H9 (cell line): ENCODE data around the gene C2orf66. TPM values are rescaled to one million over a fixed set of nuclear protein-coding genes. Genes with fewer than 3 reads are reported as not detected.

Source experiments
- DNase-seq: peaks from one replicate; pipeline ENCODE4 v3.0.0-alpha.2; 2017
- H2AFZ ChIP-seq: one replicate; pipeline ENCODE4 v1.6.1; 2013; ENCODE audit warnings: mild to moderate bottlenecking, low read length, control low read depth, moderate library complexity
- H2AK5ac ChIP-seq: 2 replicates; pipeline ENCODE4 v1.6.1; 2013; ENCODE audit warnings: low read length, control low read depth, mixed read lengths; ENCODE audit not compliant: insufficient read length
- H2BK120ac ChIP-seq: one replicate; pipeline ENCODE4 v1.6.1; 2013; ENCODE audit warnings: low read depth, mild to moderate bottlenecking, low read length, control low read depth, inconsistent platforms; ENCODE audit not compliant: poor library complexity, severe bottlenecking
- H2BK12ac ChIP-seq: 2 replicates; pipeline ENCODE4 v1.6.1; 2013; ENCODE audit warnings: low read length, control low read depth, mixed read lengths, low read depth; ENCODE audit not compliant: insufficient read length
- H2BK15ac ChIP-seq: 2 replicates; pipeline ENCODE4 v1.6.1; 2013; ENCODE audit warnings: low read depth, low read length, control low read depth
- H2BK20ac ChIP-seq: one replicate; pipeline ENCODE4 v1.6.1; 2013; ENCODE audit warnings: low read depth, mild to moderate bottlenecking, low read length, control low read depth, inconsistent platforms; ENCODE audit not compliant: poor library complexity, severe bottlenecking
- H2BK5ac ChIP-seq: 2 replicates; pipeline ENCODE4 v1.6.1; 2013; ENCODE audit warnings: low read length, control low read depth, mixed read lengths; ENCODE audit not compliant: insufficient read length
- H3K14ac ChIP-seq: 2 replicates; pipeline ENCODE4 v1.6.1; 2013; ENCODE audit warnings: low read length, control low read depth; ENCODE audit not compliant: insufficient read depth
- H3K18ac ChIP-seq: 2 replicates; pipeline ENCODE4 v1.6.1; 2013; ENCODE audit warnings: low read depth, mild to moderate bottlenecking, mixed read lengths, low read length, control low read depth; ENCODE audit not compliant: insufficient read length
- H3K23ac ChIP-seq: 2 replicates; pipeline ENCODE4 v1.6.1; 2013; ENCODE audit warnings: low read length, control low read depth, mixed read lengths, low read depth; ENCODE audit not compliant: insufficient read length
- H3K23me2 ChIP-seq: 2 replicates; pipeline ENCODE4 v1.6.1; 2013; ENCODE audit warnings: low read depth, mild to moderate bottlenecking, mixed read lengths, low read length, control low read depth; ENCODE audit not compliant: insufficient read length, poor library complexity, severe bottlenecking
- H3K27ac ChIP-seq: 2 replicates; pipeline ENCODE4 v1.5.1; 2013; ENCODE audit warnings: low read length, control low read depth, mixed read lengths, low read depth; ENCODE audit not compliant: insufficient read length
- H3K27me3 ChIP-seq: 2 replicates; pipeline ENCODE4 v1.6.1; 2013; ENCODE audit warnings: low read length, control low read depth, inconsistent platforms; ENCODE audit not compliant: insufficient read depth
- H3K4ac ChIP-seq: 2 replicates; pipeline ENCODE4 v1.6.1; 2013; ENCODE audit warnings: low read depth, mild to moderate bottlenecking, control low read depth, inconsistent platforms, low read length, moderate library complexity
- H3K4me1 ChIP-seq: 2 replicates; pipeline ENCODE4 v1.6.1; 2013; ENCODE audit warnings: low read length, control low read depth, inconsistent platforms; ENCODE audit not compliant: insufficient read depth
- H3K4me2 ChIP-seq: 2 replicates; pipeline ENCODE4 v1.6.1; 2013; ENCODE audit warnings: low read length, control low read depth, mixed read lengths; ENCODE audit not compliant: insufficient read length, insufficient read depth
- H3K56ac ChIP-seq: 2 replicates; pipeline ENCODE4 v1.6.1; 2013; ENCODE audit warnings: low read depth, mild to moderate bottlenecking, mixed read lengths, low read length, control low read depth; ENCODE audit not compliant: insufficient read length
- H3K79me1 ChIP-seq: 2 replicates; pipeline ENCODE4 v1.6.1; 2013; ENCODE audit warnings: low read depth, mild to moderate bottlenecking, moderate library complexity, low read length, control low read depth, inconsistent platforms; ENCODE audit not compliant: insufficient read depth, poor library complexity, severe bottlenecking
- H3K79me2 ChIP-seq: 2 replicates; pipeline ENCODE4 v1.6.1; 2013; ENCODE audit warnings: low read length, control low read depth, inconsistent platforms; ENCODE audit not compliant: insufficient read depth
- H3K9ac ChIP-seq: 2 replicates; pipeline ENCODE4 v1.6.1; 2013; ENCODE audit warnings: low read length, control low read depth, mixed read lengths; ENCODE audit not compliant: insufficient read length; ENCODE audit errors: extremely low read depth
- H3K9me3 ChIP-seq: one replicate; pipeline ENCODE4 v1.6.1; 2013; ENCODE audit warnings: low read depth, low read length, inconsistent platforms; ENCODE audit not compliant: control insufficient read depth
- H3T11ph ChIP-seq: one replicate; pipeline ENCODE4 v1.6.1; 2013; ENCODE audit warnings: mild to moderate bottlenecking, low read length, control low read depth, inconsistent platforms
- H4K20me1 ChIP-seq: one replicate; pipeline ENCODE4 v1.6.1; 2013; ENCODE audit not compliant: control insufficient read depth, insufficient read length, insufficient read depth
- H4K5ac ChIP-seq: 2 replicates; pipeline ENCODE4 v1.6.1; 2013; ENCODE audit warnings: low read depth, mild to moderate bottlenecking, mixed read lengths, low read length, control low read depth; ENCODE audit not compliant: insufficient read length
- H4K8ac ChIP-seq: replicated peaks from 2 replicates; pipeline ENCODE4 v1.6.1; 2013; ENCODE audit warnings: low read length, control low read depth, mixed read lengths, low read depth; ENCODE audit not compliant: insufficient read length
- H4K91ac ChIP-seq: 2 replicates; pipeline ENCODE4 v1.6.1; 2013; ENCODE audit warnings: low read depth, mild to moderate bottlenecking, moderate library complexity, mixed read lengths, low read length, control low read depth; ENCODE audit not compliant: insufficient read length
- H3K27ac Mint-ChIP-seq, 3 experiments: 2 replicates in 2 of 3; 3 replicates in 1 of 3; pipeline ENCODE4 v1.8.0; 2020 to 2021; ENCODE audit warnings: mixed read lengths in 3 of 3, mild to moderate bottlenecking in 1 of 3, moderate library complexity in 1 of 3
- H3K27me3 Mint-ChIP-seq: 2 replicates; pipeline ENCODE4 v1.8.0; 2021; ENCODE audit warnings: low read depth, mild to moderate bottlenecking, moderate library complexity, mixed read lengths
- H3K36me3 Mint-ChIP-seq, 3 experiments: 2 replicates in 2 of 3; 3 replicates in 1 of 3; pipeline ENCODE4 v1.8.0; 2020 to 2021; ENCODE audit warnings: low read depth in 3 of 3, mixed read lengths in 3 of 3; ENCODE audit not compliant: insufficient read depth in 1 of 3
- H3K4me1 Mint-ChIP-seq, 2 experiments: 2 replicates each; pipeline ENCODE4 v1.8.0; 2020; ENCODE audit warnings: mixed read lengths in 2 of 2
- H3K4me3 Mint-ChIP-seq, 2 experiments: 2 replicates in 1 of 2; 3 replicates in 1 of 2; pipeline ENCODE4 v1.8.0; 2020 to 2021; ENCODE audit warnings: mild to moderate bottlenecking in 2 of 2, mixed read lengths in 2 of 2, moderate library complexity in 1 of 2
- H3K9me3 Mint-ChIP-seq, 2 experiments: 2 replicates in 1 of 2; 3 replicates in 1 of 2; pipeline ENCODE4 v1.8.0; 2020; ENCODE audit warnings: mild to moderate bottlenecking in 2 of 2, mixed read lengths in 2 of 2, moderate library complexity in 1 of 2
- WGBS: extraction: QIAGEN DNeasy Blood & Tissue Kit; methylation state at CpG from one replicate; pipeline ENCODE4 v1.1.7; 2013; ENCODE audit warnings: missing lambda C conversion rate, low lambda C conversion rate, mixed read lengths; ENCODE audit not compliant: insufficient read length; ENCODE audit errors: extremely low coverage; 5-methylcytosine and 5-hydroxymethylcytosine counted together
- total RNA-seq: library from RNA; stranded (reverse); gene quantifications from 2 replicates; pipeline ENCODE4 v1.2.1, GENCODE V29; 2021
- TF ChIP-seq, protein P1 (sequence below): fragments of 200-600 bp; sonication (generic); conservative IDR thresholded peaks from 3 replicates; pipeline ENCODE4 v1.8.0; 2021; ENCODE audit warnings: antibody characterized with exemption, mild to moderate bottlenecking

Gene C2orf66
- total RNA-seq, 1 experiment from 2014 or later: not detected

DNA sequence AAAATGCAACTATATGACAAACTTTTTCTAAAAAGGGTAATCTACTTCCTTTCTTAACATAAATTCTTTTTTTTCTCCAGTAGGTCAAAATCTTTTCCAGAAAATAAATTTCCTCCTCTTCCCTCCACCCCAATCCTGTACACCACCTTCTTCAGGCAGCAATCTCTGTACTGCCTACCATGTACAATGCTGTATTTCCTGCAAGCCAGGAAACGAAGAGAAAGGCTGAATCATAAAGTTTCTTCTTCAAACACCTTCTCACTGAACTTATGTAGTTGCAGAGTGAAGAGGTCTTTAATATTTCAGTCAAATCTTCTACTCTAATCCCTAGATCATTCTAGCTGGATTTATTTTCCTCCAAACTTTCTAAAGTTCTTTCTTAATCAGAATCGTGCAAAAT is 18.2 kb upstream of the C2orf66 start:
- no peak overlapping the region for H3K18ac ChIP-seq
- DNase-seq: no peak
- H3T11ph ChIP-seq: no peak overlapping the region
- H3K14ac ChIP-seq: no peak overlapping the region
- no peak overlapping the region for H3K4ac ChIP-seq
- H4K5ac ChIP-seq: no peak overlapping the region
- H2BK12ac ChIP-seq: no peak overlapping the region
- no peak overlapping the region for H3K4me3 Mint-ChIP-seq
- H3K79me1 ChIP-seq: no peaks in the 10 kb centered on the region
- no peaks in the 10 kb centered on the region for H4K20me1 ChIP-seq
- no peak overlapping the region for H3K27ac ChIP-seq
- H3K36me3 Mint-ChIP-seq: no peaks in the 10 kb centered on the region; a peak in 3 of 7 replicates
- no peaks in the 10 kb centered on the region for H3K79me2 ChIP-seq
- H3K4me1 ChIP-seq: no peaks in the 10 kb centered on the region; the same call in 1 of the 2 replicates
- H2BK120ac ChIP-seq: no peak overlapping the region
- H3K9me3 Mint-ChIP-seq: no peaks in the 10 kb centered on the region
- H3K23me2 ChIP-seq: no peaks in the 10 kb centered on the region
- no peaks in the 10 kb centered on the region for H3K9me3 ChIP-seq
- H4K91ac ChIP-seq: no peak overlapping the region
- no peaks in the 10 kb centered on the region for H3K27me3 ChIP-seq
- H3K9ac ChIP-seq: no peak overlapping the region
- H3K4me2 ChIP-seq: no peak overlapping the region
- H4K8ac ChIP-seq: no peak overlapping the region
- H3K23ac ChIP-seq: no peak overlapping the region
- H2BK20ac ChIP-seq: no peak overlapping the region
- H2BK15ac ChIP-seq: no peak overlapping the region
- H3K4me1 Mint-ChIP-seq: peaks cover 2 to 5% of the 10 kb centered on the region in 2 experiments; a peak in 1 of 4 replicates
- no peak overlapping the region for H2BK5ac ChIP-seq
- H3K27me3 Mint-ChIP-seq: peaks cover 1% of the 10 kb centered on the region; the same call in 1 of the 2 replicates
- no CpG with 5 or more reads among the region's 2 CpGs for WGBS
- no peak overlapping the region for H3K27ac Mint-ChIP-seq
- H3K56ac ChIP-seq: no peak overlapping the region
- TF ChIP-seq, protein P1, sequence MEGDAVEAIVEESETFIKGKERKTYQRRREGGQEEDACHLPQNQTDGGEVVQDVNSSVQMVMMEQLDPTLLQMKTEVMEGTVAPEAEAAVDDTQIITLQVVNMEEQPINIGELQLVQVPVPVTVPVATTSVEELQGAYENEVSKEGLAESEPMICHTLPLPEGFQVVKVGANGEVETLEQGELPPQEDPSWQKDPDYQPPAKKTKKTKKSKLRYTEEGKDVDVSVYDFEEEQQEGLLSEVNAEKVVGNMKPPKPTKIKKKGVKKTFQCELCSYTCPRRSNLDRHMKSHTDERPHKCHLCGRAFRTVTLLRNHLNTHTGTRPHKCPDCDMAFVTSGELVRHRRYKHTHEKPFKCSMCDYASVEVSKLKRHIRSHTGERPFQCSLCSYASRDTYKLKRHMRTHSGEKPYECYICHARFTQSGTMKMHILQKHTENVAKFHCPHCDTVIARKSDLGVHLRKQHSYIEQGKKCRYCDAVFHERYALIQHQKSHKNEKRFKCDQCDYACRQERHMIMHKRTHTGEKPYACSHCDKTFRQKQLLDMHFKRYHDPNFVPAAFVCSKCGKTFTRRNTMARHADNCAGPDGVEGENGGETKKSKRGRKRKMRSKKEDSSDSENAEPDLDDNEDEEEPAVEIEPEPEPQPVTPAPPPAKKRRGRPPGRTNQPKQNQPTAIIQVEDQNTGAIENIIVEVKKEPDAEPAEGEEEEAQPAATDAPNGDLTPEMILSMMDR: no peak
- no peak overlapping the region for H2AFZ ChIP-seq
- H2AK5ac ChIP-seq: no peak overlapping the region
